GM12892 (cell line): Measurements from ENCODE around the gene IL32.

Experiments used
- POLR2A ChIP-seq: IDR thresholded peaks from 2 replicates; pipeline ENCODE4 v1.6.1; 2011; ENCODE audit warnings: low read depth, low read length, control low read depth
- POLR2AphosphoS5 ChIP-seq: IDR thresholded peaks from 2 replicates; pipeline ENCODE4 v1.6.1; 2011; ENCODE audit warnings: low read depth, low read length, control low read depth
- TAF1 ChIP-seq: IDR thresholded peaks from 2 replicates; pipeline ENCODE4 v1.6.1; 2011; ENCODE audit warnings: low read depth, mild to moderate bottlenecking, control low read depth, low read length, borderline replicate concordance

GRCh38 chr16:3035972-3036725, 29.3 kb upstream of the IL32 start:
- TF ChIP-seq POLR2A (no peak), POLR2AphosphoS5 (no peak), TAF1 (no peak)
